SK-N-DZ (cell line): Measurements from ENCODE around the gene DOLK. TPM values are rescaled to one million over a fixed set of nuclear protein-coding genes. Genes with fewer than 3 reads are reported as not detected.
"Not testable (repeated sequence)": the region's sequence is repeated elsewhere in the genome, so short reads cannot be mapped to it uniquely, and the experiment has no call there.

Experiments used
- DNase-seq: peaks from one replicate; pipeline ENCODE4 v3.0.0-alpha.2; 2015; ENCODE audit warnings: low spot score
- polyA plus RNA-seq, 2 experiments: library from polyadenylated mRNA; depleted of rRNA; stranded (reverse); fragments of >200 nt; gene quantifications; 2 replicates each; pipeline ENCODE4 v1.2.3, GENCODE V29; 2014

DOLK gene
- polyA plus RNA-seq (2014; cell fraction: cytosol; rRNA removed), result 12.6 and 15.4 TPM in 2 replicates
- polyA plus RNA-seq (2014; cell fraction: nucleus; rRNA removed), result 4.0 and 6.7 TPM in 2 replicates

DNA sequence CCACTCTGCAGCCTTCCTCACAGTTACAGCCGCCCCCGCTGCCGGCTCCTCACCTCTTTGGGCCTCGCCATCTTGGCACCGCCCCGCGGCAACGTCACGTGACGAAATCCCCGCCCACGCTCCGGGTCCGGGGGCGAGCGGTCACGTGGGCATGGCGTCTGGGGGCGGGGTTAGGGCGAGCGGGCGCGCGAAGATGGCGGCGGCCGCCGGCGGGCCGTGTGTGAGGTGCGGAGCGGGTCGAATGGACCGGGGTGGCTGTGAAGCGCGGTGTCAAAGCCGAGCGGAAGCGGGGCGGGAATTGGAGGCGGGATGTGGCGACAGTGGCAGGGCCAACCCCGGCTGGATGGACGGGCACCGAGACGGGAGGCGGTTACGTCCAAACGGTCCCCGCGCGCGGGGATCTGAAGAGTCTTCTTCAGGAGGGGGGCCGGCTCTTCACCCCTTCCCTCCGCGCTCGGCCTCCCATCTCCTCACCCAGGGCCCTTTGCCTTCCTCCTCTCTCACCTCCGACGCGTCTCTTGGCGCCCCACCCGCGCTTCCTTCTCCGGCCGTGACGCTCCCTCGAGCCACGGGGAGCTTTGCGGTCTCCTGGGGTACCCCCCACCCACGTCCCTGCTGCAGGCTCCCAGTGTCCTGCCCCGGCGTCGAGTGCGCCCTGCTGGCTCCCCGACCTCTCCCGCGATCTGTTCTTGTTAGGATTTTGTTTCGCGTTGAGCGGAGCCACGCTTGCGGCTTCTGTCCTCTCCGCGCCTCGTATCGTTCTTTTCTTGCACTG, at the start of gene DOLK, which contains the start of gene NUP188:
Gene DOLK, minus strand, starts transcription at position 77 of the 775 bp plus-strand sequence. CDS start 300 bp downstream, outside the sequence.
Gene NUP188, plus strand, starts transcription at position 173 of the 775 bp plus-strand sequence. Its CDS starts 21 bp downstream, at position 194.
- peak; percentile 88 for DNase-seq

GRCh38 chr9:128995791-128996190, 48.4 kb upstream of the DOLK start:
- DNase-seq, result no peak

DNA sequence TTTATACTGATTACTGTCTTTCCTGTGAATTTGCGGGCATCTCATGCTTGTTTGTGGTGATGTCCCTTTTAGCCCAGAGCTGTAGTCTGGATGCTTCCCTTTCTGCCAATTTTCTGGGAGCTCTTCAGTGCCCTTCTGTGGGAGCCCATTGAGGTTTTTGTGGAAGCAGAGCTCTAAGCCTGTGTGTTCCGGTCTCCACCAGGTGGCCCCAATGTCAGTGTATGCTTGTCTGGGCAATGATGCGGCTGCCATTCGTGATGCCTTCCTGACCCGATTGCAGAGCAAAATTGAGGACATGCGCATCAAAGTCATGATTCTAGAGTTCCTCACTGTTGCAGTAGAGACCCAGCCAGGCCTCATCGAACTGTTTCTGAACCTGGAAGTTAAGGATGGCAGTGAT, 45.6 kb upstream of the DOLK start:
- DNase-seq, result no peak

DNA sequence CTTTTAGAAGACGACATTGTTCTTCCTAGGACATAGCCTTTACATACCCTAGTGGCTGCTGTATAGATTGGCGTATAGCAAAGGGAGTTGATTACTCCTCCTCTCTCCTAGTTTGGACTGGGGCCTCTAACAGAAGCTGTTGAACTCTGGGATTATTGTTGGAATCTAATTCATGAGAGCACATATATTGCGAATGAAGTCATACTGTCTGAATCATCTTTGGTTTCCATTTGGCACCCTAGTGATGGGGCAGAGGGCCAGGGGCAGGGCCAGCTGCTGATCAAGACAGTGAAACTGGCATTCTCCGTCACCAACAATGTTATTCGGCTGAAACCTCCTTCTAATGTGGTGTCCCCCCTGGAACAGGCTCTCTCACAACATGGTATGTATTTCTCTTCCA, 40.4 kb upstream of the DOLK start:
- no peak for DNase-seq

DNA sequence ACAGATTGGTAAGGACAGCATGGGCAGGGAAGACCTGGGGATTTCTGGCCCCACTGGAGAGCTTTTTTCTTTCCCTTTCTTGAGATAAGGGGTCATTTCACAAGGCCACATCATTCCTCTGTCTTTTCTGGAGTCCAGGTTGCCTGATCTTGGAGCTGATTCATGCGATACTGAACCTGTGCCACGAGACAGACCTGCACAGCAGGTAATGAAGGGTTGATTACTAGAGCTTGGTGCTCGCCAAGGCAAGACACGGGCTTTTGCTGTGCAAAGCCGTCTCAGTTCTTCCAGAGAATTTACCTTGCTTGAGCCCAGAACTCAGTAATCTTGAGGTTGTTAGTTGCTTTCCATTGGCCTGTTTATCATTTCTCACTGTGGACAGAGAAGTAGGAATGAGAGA, 39.3 kb upstream of the DOLK start:
- DNase-seq, result no peak

GRCh38 chr9:128983536-128983935, 36.1 kb upstream of the DOLK start:
- no peak for DNase-seq

DNA sequence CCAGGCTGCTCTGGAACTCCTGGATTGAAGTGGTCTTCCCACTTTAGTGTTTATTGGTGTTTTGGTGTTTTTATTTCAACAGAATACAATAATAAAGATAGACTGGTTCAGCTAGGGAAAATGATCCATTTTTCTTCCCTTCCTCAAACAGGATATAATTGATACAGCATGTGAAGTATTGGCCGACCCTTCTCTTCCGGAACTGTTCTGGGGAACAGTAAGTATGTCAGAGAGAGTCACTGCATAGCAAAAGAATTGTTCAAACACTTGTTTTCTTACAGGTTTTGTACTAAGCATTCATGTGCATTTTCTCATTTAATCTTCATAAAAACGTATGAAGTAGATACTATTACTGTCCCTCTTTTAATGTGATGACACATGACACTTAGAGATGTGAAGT, 31.7 kb upstream of the DOLK start:
- DNase-seq, result no peak

- no peak for DNase-seq
These were observed 25.6 kb upstream of the DOLK start for GRCh38 chr9:128972956-128973355.

GRCh38 chr9:128969491-128969890, 22.1 kb upstream of the DOLK start:
- DNase-seq, result no peak

GRCh38 chr9:128961403-128961802, 14.0 kb upstream of the DOLK start:
- DNase-seq, result not testable (repeated sequence)

- DNase-seq, result no peak
These were observed 201 bp downstream of the DOLK start for GRCh38 chr9:128947277-128947526.

DNA sequence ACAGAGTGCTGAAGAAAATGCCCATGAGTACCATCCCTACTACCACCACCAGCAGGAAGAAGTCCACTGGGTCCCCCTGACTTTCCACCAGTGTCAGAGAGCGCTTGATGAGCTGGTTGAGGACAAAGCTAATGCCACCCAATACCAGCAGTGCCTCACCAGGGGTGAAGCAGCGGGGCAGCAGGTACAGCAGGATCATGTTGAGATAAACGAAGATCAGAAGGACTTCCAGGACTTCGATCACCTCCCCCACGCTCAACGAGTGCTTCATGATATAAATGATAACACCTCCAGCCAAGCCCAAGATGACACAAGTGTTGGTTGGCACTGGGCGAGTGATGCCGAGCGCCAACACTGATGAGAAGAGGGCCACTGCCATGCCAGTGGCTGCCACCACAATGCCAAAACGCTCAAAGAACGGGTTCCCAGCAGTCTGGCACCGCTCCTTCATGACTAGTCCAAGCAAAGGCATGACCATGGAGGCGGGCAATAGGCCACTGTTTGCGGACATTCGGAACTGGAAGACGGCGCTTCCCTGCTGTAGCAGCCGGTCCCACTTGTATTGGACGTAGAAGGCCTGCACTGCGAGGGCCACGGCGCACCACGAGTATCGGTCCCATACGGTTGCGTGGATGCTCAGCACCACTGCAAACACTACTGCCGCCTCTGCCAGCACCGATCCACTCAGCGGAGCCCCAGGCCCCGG, 679 bp downstream of the DOLK start:
- DNase-seq, result no peak

- no peak for DNase-seq
These were observed 1.5 kb downstream of the DOLK start for GRCh38 chr9:128945798-128946501.

- not testable (repeated sequence) for DNase-seq
These were observed 2.4 kb downstream of the DOLK start for GRCh38 chr9:128944966-128945365.

DNA sequence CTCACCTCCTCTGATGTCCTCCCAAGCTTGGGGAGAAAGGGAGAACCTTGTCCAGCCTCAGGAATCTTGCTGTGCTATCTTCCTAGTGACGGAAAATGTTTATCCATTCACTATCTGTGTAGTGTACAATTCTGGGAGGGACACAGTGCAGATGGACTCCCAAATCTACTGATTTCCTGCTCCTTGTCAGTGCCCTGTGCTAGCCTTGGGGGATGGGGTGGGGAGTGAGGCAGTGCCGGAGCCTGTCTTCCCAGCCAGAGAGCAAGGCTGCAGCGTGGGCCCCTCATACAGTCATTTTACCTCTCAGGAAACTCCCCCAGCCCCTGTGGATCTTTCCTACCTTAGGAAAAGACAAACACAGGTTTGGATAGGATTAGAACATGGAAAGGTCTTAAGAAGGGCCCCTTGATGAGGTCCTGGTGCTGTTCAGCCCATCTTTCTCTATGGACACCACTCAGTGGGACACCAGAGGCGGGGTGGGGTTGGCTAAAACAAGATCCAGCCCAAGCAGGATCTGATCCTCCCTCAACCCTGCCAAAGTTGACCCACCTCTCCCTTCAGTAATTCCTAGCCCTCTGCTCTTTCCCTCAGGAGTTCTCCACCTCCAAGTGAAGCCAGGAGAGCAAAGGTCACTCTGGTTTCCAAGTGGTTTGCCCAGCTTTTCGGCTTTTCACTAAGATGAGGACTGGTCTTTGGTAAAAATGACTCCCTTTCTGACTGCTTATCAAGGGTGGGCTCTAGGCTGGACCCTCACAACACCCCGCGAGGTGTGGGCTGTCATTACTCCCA, 3.4 kb downstream of the DOLK start:
- no peak for DNase-seq

- no peak for DNase-seq
These were observed 6.3 kb downstream of the DOLK start for GRCh38 chr9:128940946-128941755.

DNA sequence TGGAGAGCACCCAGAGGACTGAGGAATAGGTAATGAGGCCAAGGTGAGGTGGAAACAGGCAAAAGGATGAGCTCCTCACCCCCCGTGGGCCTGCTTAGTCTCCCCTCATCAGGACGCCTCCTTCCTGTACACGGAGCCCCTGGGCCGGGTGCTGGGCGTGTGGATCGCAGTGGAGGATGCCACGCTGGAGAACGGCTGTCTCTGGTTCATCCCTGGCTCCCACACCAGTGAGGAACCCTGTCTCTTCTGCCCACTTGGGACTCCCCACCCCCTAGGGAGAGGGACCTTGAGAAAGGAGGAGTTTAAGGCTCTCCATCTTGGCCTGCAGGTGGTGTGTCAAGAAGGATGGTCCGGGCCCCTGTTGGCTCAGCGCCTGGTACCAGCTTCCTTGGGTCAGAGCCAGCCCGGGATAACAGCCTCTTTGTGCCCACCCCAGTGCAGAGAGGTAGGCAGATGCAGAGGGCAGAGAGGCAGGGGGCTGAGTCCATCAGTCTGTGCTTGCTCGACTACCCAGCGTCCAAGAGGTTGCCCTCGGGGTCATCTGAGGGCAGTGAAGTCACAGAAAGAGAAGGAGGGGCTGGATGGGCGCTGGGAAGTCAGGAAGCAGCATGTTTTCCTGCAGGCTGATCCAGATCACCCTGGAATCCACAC, 7.0 kb downstream of the DOLK start:
- no peak for DNase-seq

GRCh38 chr9:128937310-128938165, 9.9 kb downstream of the DOLK start:
- no peak for DNase-seq

DNA sequence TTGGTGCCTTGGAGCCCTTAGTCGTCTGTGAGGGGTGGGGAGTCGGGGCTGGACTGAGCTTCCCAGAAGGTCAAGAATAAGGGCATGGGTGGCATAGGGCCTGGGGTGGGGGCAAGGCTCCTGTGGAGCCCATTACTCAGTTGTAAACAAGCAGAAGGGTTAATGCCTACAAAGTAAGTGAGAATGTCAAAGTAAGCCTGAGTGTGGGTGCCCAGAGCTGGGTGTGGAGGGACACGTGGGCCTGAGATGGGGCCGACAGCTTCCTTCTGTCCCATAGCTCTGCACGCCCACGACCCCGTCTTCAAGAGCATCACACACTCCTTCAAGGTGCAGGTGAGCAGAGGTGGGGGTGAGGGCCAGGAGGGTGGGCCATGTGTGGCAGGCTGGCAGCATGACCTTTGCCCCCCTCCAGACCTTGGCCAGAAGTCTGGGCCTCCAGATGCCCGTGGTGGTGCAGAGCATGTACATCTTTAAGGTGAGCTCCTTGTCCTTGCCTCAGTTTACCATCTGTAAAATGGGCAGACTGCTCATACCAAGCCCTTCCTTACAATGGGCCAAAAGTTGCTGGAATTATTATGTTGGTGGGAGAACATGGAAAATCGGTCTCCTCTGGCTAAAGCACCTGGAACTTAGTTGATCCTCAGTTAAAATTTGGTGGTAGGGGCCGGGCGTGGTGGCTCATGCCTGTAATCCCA, 11.1 kb downstream of the DOLK start:
- no peak for DNase-seq
